Inflammatory macrophage treated with lipopolysaccharide for 1 hour (primary cell): Measurements from ENCODE around the gene MYH6.

Experiments used
- DNase-seq, 2 donors: peaks; one replicate each; pipeline ENCODE4 v3.0.0-alpha.2; 2020 to 2022

MYH6 gene

DNA sequence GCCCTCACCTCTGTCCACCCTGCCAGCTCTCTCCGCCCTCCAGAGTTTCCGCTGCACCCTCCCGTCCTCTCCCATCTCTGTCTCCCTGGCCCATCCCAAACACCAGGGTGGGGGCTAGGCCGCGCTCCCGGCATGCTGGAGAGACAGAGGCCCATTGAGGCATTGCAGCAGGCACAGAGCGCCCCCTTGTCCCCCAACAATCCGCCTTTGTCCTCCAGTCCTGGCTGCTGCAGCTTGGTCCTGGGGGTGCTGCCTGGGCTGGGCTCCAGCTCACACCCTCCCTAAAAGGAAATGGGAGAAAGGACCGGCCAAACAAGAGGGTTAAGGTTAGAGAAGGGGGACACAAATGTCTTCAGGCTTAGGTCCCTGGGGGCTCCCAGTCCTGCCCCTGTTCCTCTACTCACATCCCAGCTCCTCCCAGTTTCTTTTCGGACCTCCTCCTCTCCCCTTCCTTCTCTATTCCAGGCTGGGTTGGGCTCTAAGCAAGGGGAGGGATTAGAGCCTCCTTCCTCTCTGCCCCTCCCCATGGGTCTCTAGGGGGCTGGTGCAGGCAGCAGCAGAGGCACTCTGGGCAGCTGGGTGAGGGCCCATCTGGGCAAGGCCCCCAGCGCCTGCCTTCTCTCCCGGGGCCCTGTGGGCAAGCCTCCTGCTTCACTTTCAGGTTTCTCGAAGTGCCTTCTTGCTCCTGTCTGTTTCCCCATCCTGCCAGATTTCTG lies 31.4 kb downstream of the MYH6 start, which contains the start of gene CMTM5:
Gene CMTM5 (plus strand): TSS at position 565 of the 716 bp plus-strand sequence. CDS start 206 bp downstream, outside the sequence.
- no peak for DNase-seq

- DNase-seq, result no peak
Measured at GRCh38 chr14:23375527-23376251, 32.4 kb downstream of the MYH6 start.

DNA sequence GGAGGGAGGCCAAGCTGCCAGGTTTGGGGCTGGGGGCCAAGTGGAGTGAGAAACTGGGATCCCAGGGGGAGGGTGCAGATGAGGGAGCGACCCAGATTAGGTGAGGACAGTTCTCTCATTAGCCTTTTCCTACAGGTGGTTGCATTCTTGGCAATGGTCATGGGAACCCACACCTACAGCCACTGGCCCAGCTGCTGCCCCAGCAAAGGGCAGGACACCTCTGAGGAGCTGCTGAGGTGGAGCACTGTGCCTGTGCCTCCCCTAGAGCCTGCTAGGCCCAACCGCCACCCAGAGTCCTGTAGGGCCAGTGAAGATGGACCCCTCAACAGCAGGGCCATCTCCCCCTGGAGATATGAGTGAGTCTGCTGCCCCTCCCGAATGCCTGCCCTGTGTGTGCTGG lies 35.0 kb downstream of the MYH6 start:
- DNase-seq, result no peak

DNA sequence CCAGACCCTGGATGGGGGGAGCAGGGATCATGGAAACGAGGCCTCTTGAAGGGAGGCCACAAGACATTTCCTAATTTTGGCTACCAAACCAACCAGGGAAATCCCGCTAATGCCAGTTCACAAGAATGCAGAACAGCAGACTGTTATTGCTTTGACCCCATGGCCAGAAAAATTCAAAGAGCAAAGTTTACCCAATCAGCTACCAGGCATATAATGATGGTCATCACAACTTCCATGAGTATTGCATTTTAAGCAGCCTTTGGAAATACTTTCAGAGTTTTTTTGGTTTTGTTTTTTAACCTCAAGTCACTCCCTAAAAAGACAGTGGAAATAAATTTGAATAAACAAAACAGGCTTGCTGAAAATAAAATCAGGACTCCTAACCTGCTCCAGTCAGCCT lies 35.6 kb downstream of the MYH6 start, which contains the start of gene IL25:
Gene IL25 (plus strand): TSS at position 301 of the 400 bp plus-strand sequence.
- no peak for DNase-seq

GRCh38 chr14:23371865-23372264 lies 36.2 kb downstream of the MYH6 start:
- DNase-seq, result no peak

- no peak for DNase-seq
Measured at GRCh38 chr14:23370221-23370620, 37.9 kb downstream of the MYH6 start.

DNA sequence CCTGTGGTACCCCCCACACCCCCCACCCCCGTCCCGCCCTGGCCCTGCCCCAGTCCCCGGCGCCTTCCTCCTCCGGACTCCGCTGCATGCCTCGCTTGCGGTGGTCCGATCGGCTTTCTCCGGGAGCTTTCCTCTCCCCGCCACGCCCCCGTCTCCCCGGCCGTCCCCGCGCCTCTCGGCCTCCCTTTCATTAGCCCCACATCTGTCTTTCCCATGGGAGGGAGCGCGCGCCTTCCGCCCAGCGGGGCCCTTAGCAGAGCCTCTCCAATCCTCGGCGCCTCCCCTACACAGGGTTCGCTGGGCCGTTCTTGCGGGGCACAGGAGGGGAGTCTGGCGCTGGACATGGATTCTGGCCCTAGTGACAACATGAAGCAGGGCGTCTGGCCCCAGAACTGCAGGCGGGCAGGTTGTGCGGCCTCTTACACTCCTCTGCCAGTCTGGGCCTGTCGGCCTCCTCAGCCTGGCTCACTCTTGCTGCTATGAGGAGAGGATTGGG lies 41.6 kb downstream of the MYH6 start:
- DNase-seq, result no peak

GRCh38 chr14:23365732-23366425 lies 42.2 kb downstream of the MYH6 start:
- DNase-seq, result no peak

DNA sequence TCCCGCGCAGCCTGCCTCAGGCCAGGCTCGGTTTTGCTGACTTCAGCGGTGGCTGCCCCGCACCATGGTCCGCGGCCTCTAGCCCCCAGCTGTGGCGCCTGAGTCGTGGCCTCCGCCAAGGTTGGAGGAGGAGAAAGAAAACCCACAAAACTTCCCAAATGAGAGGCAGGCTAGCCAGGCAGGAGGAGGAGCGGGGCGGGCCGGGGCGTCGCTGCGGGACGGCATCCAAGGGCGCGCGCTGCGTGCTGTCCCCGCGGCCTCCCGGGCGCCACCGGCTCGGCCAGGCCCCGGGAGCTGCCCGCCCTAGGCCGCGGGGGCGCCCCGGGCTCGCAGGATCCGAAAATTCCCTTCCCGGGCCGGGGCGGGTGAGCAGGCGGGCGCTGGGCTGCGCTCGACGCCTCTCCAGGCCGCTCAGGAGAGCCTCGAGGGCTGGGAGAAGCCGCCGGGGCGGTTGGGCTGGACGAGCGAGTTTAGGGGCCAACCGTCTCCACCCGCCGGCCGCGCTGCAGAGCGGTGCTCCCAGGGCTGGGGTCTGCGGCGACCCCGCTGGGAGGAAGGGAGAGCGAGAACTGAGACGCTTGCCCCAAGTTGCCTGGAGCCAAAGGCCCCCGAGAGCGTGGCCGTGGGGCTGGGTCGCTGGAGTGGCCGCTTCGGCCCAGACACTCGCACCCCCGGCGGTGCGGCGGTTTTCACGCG lies 42.9 kb downstream of the MYH6 start, which contains the start of gene EFS:
Gene EFS (minus strand): TSS at position 137 of the 696 bp plus-strand sequence. CDS start 147 bp downstream, outside the sequence.
- DNase-seq, result no peak

- DNase-seq, result no peak
Measured at GRCh38 chr14:23364164-23365035, 43.7 kb downstream of the MYH6 start.

DNA sequence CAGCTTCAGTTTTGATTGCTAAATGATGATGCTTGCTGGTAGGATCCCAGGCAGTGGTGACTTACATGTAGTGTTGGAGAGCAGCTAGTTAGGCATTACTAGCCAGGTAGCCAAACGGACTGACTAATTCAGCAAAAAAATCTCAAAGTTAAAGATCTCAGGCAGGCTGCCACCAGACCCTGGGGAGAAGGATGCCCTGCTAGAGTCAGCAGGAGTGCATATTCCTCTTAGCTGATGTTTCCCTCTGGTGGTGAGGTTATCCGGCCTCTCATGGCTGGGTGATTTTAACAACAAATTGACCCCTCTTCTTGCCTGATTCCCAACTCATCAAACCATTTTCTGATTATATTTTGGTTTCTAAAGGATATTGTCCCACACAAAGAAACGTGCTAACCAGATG lies 45.9 kb downstream of the MYH6 start:
- DNase-seq, result no peak

DNA sequence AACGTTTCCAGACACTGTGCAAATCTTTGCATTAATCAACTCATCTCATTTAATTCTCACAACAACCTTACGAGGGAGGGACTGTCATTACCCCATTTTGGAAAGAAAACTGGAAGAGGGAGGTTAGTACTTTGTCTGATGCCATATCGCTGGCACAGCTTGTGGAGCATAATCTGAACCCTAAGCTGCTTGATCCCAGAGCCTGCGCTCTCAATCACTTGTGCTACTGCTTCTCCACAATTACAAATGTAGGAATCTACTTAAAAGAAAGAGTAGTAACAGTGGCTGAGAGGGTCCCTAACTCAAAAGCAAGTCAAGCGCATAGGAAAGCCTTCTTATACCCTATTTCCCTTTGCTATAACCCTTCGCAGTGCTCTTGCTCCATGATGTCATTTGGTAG lies 46.3 kb downstream of the MYH6 start:
- DNase-seq, result no peak

GRCh38 chr14:23361320-23361719 lies 46.8 kb downstream of the MYH6 start:
- DNase-seq, result no peak

GRCh38 chr14:23360496-23360895 lies 47.6 kb downstream of the MYH6 start:
- DNase-seq, result no peak

DNA sequence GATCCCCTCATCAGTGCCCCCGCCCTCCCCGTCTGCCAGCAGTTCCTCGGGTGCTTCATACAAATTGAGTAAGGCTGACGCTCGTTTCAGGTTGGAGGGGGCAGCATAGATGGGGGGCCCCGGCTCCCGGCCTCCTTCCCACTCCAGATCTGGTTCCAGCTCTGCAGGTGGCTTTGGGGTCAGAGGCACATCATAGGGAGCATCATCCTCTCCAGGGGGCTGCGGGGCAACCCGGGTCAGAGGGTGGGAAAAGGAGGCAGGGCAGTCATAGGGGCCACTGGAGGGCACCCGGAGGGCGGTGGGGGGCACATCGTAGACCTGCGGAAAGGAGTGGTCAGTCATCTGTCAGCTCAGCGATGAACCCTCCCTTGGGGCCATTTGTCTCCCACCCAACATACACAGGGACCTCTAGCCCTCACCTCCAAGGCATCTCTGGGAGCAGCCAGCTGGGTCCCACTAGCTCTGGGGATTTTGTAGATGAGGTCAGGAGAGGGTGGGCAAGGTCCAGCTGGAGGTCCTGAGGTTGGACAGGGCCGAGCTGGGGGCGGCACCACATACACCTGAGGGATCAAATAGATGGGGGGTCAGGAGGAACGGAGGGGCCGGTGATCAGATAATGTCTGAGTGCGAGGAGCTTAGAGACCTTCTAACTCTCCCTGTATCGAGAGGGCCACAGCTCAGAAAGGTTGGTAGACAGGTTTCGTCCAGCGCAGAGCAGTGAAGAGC lies 48.2 kb downstream of the MYH6 start:
- DNase-seq, result no peak

DNA sequence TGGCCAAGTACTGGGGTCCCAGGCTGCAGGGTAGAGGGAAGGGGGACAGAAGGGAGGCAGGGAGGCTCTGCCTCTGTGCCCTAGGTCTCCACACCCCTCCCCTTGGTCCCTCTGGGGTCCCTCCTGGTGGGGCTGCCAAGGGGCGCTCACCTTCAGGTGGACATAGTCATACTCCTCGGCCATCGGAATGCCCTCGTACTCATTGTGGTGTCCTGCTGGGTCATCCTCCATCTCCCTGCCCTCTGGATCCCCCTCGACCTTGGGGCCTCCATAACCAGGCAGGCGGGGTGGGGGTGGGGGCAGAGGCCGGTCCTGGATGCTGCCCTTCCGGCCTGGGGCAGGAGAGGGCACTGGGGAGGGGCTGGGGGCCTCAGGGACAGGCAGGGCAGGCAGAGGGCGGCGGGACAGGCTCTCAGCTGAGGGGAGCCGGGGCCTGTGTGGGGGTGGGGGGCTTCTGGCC lies 48.9 kb downstream of the MYH6 start:
- DNase-seq, result no peak

GRCh38 chr14:23358553-23359166 lies 49.4 kb downstream of the MYH6 start:
- no peak for DNase-seq

DNA sequence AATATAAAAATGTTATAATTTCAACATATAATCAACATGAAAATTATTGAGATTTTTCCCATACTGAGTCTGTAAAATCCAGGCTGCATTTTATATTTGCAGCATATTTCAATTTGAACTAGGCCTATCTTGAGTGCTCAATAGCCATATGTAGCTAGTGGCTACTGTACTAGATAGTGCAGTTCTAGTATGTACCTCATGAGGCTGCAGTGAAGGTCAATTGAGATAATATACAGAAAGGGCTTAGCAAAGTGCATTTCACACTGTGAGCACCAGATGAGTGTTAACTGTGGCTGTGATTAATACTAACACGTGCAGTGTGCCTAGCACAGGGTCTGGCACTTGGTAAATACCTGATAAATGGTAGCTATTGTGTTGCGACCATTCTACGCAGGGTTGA lies 50.0 kb downstream of the MYH6 start:
- DNase-seq, result no peak

- DNase-seq, result no peak
Measured at GRCh38 chr14:23357261-23357660, 50.8 kb downstream of the MYH6 start.

- DNase-seq, result no peak
Measured at GRCh38 chr14:23356662-23357061, 51.4 kb downstream of the MYH6 start.
